DMS114 treated with DMSO at 0.1 percent for 48 hours (cell line): Measurements from ENCODE around the gene GOLGA2.

ENCODE experiments used
- DNase-seq: peaks from one replicate; lab custom pipeline; 2025; ENCODE audit not compliant: unreplicated experiment; lab: John Stamatoyannopoulos, UW

GOLGA2 gene

DNA sequence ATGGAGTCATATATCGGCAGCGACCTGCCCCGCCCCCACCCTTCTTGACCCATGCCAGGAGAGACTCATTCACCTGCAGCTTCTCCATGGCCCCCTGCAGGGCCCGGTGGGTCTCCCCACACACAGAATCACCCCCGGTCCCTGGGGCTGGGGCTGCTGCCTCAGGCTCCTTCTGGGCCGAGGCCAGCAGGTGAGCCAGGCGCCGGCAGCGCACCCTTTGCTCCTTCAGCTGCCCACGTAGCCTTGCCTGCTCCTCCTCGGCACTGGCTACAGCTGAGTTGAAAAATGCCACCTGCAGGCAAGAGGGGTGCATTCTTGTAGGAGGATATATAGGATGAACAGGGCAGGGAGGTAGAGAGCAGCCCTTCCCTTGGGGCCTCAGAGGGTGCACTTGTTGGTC, 17.9 kb downstream of the GOLGA2 start:
- no peak for DNase-seq

DNA sequence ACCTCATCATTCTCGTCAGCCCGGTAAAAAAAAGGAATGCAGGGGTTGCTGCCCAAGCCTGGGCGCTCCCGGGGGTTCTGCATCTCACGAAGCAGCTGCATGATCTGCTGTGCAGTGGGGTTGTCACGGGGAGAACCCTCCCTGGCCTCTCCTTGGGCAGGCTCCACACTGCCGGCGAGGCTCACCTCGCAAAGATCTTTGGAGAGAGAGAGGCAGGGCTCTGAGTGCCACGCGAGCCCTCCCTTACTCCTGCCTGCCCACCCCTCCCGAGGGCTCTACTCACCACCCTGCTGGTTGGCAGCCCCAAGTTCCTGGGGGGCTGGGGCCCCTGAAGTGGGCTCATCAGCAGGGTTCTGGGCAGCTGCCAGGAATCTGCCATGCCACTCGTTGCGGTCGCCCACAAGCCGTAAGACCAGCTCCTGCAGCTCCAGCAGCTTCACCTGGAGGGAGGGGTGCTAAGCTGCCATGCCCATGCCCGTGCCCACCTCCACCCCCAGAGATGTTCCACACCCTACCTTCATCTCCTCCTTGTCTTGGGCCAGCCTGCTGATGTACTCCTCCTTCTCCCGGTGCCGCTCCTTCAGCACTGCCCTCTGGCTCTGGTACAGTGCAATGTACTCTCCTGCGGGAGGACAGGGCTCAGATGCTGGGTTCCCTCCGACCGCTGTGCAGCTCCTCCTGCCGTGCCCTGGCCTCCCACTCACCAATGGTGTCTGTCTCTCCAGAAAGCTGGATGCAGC, 18.6 kb downstream of the GOLGA2 start:
- DNase-seq: no peak

DNA sequence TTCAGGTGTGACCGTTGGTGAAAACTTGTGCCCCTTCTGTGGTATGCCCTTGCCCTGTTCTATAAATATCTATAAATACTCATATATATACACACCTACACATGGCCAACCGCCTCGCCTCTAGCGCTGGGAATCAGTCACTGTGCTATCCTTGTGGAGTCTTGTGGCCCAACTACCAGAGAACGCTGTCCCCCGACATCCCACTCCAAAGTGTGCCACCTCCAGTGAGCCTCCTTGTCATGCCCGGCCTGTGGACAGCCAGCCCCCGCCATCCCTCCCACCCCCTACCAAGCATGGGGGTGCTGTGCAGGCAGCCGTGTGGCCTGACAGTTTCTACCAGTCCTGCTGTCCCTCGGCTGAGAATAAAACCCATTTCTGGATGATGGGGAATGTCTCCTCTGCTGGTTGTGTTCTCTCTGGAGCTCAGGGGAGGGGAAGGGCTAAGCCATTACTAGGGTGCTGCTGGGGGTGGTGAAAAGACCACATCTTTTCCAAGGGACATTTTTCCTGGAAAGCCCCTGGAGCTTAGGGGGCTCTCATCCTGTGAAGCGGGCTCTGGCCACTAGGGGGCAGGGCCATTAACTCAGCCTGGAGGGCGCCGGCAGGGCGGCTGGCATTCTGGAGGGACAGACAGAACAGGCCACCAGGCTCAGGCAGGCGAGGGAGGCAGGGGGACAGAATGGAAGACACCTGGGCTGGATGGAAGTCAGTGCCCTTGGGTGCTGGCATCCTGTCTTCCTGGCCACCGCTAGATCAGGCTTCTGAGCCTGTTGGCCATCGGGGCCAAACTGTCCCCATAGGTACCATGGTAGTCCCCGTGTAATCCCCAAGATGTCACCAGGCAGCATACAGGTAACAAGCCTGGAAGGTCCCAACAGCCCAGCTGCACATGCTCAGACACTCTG, 20.7 kb downstream of the GOLGA2 start:
- DNase-seq: no peak

DNA sequence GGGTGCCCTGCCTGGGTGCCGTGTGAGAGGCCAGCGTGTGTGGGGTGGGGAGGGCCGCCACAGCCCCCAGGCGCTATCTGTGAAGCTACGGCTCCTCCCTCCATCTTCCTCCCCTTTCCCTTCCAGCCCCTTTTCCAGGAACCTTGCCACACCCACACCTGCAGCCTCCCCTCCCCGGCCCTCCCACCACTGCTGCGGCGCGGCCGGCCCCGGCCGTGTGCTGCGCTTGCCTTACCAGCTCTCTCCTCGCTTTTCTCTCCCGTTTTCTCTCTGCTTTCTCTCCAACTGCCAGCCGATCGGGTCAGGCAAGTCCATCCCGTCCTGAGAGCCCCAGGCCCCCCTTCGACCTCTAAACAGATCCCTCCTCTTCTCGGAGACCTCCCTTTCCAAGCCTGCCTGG, 21.4 kb downstream of the GOLGA2 start:
- no peak for DNase-seq

DNA sequence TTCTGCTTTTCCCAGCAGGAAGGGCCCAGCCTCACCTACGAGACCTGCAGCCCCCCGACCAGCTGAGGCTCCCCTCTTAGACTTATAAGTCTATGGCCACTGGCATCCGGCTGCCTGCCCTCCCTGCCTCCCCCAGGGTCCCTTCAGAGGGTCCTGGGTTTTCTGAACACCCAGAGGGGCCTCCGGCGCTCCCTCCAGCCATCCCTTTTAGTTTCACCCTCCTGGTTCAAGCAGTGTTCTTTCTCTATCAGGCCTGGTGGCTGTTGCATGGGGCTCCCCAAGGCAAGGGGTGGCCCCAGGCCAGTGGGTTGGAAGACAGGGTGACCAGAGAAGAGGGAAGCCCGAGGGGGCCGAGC, 21.8 kb downstream of the GOLGA2 start:
- no peak for DNase-seq

DNA sequence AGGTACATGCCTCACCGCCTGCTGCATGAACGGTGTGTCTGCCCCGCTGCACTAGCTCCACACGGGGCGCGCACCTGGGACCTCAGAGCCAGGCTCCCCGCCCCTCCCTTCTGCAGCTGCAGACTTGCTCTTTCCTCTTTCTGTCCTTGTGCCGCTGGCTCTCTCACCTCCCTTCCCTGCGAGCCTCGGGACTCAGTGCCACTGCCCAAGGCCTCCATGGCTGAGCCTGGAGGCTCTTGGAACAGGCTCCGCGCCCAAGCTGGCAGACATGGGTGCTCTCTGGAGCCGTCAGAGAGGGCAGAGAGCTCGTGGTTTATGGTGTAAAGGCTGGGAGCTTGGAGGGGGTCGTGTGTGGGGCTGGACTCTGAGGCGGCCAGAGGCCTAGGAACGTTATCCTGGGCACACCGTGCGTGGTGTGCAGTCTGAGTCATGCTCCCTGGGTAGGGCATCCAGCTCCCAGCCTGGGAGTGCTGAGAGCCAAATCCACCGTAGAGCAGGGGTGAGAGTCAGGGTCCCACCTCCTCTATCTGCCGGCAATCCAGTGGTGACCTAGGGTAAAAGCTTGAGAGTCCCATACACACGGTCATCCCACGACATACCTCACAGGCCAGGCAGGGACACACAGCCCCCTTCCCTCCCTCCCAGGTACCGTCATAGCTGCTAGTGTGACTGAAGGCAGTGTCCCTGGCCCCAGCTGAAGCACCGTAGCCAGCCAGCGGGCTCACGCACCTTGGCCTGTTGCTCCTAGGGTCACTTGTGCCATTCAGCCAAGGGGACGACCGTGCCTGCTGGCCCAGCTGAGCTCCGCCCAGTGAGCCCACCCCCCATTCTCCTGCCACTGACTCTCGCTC, 22.4 kb downstream of the GOLGA2 start:
- no peak for DNase-seq

DNA sequence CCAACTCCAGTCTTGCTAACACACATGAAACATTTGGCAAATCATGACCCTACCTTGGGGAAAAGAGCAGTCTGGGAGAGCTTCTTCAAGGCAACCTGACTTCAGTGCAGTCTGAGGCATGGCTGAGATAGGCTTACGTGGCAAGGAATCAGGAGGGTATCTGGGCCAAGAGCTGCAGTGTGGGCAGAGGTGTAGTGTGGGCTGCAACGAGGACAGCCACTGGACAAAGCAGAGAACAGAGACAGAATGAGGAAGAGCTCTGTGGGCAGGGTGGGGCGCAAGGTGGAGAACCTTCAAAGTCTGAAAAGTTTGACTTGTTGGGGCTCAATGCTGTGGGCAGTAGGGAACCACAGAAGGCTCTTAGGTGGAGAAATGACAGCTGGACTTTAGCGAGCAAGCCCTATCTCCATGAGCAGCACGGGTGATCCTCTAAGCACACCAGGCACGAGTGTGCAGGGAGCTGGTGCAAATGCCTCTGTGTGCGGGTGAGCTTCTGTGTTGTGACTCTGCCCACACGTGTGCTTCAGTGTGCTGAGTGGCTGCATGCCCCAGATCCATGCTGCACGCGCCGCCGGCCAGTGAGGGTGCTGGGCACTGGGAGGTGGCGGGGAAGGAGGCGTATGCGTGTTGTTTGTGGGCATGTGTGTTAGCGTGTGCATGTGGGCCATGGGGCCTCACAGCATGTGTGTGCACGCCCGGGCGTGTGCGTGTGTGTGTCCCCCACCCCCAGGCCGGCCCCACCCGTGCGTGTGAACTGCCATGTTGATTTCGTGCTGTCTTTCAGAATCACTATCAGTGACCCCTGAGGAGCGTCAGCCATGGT, 23.3 kb downstream of the GOLGA2 start:
- no peak for DNase-seq

DNA sequence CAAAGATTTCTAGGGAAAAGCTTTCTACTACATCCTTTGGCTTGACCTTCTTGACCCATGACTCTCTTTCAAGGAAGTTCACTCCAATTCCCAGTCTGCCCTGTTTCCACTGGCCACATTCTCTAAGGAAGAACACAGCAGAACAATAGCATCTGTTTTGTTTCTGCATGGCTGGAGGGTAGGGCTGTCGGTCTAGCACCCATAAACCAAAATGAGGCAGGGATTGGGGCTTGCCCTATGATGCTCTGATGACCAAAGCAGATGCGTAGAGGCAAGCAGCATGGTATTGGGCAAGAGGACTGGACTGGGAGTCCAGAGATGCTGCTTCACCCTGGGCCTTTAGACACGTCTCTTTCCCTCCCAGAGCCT, 24.1 kb downstream of the GOLGA2 start:
- no peak for DNase-seq

DNA sequence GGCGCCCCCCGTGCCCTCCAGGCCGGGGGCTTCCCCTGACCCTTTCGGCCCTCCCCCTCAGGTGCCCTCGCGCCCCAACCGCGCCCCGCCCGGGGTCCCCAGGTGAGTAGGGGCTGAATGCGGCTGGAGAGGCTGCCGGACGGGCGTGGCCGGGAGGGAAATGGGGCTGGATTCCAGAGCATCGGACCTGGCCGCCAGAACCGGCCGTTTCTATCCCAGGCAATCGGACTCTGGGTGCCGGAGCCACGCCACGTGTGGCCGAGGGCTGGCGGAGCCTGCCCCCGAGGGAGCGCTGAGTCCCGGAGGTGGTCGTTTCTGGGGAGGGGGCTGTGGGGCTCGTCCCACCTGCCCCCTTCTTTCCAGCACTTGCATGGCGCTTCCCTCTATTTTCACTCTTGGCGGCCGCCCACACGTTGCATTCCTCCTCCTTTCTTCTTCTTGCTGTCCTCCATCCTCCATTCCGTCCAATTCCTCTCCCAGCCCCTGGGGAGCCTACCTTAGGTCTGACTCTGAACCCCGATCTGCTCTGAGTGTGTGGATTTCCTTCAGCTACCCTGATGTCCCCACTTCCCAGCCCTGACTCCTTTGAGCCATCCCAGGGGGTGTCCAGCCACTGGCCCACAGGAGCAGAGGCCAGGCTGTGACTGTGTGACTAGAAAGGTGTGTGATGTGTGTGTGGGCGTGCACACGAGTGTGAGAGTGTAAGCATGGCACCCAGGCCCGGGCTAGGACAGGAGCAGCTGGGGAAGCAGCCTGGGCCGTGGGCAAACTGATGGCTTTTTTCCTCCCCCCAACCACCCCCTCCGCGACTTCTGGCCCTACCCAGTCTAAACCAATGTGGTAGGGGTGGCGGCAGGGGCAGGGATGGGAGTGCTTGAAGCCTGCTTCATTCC, 24.7 kb downstream of the GOLGA2 start:
- no peak for DNase-seq

DNA sequence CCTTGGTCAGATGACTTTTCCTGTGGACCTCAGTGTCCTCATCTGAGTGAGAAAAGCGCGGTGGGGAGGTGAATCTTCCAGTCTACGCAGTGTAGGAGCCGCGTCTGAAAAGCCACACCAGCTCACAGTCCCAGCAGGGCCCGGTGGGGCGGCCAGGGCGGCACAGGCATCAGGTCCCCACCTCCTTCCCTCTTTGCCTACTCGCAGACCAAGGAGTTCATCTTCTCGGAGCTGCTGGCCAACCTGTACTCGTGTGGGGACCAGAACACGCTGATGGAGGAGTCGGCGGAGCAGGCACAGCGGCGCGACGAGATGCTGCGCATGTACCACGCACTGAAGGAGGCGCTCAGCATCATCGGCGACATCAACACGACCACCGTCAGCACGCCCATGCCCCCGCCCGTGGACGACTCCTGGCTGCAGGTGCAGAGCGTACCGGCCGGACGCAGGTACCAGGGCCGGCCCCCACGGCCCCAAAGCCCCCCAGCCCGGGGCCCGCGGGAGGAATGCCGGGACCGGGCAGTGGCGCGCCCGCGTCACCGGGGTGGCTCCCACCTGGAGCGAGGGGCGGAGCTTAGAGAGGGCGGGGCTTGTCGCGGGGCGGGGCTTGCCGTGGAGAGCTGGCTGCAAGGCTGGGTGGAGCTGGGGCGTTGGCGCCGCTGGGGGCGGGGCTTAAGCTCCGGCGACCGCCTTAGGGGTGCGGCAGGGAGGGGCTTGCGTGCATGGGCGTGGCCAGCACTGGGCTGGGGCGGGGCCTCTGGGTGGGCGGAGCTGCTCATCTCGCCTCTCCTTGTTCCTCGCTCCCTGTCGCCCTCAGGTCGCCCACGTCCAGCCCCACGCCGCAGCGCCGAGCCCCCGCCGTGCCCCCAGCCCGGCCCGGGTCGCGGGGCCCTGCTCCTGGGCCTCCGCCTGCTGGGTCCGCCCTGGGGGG, 25.6 kb downstream of the GOLGA2 start:
- no peak for DNase-seq

DNA sequence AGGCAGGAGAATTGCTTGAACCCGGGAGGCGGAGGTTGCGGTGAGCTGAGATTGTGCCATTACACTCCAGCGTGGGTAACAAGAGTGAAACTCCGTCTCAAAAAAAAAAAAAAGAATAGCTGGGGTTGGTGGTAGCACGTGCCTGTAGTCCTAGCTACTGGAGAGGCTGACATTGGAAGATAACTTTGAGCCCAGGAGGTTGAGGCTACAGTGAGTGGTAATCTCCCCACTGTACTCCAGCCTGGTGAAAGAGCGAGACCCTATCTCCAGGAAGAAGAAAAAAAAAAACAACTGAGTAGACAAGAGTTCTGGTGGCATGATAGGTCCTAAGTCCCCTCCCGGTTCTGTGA, 26.3 kb downstream of the GOLGA2 start:
- no peak for DNase-seq

DNA sequence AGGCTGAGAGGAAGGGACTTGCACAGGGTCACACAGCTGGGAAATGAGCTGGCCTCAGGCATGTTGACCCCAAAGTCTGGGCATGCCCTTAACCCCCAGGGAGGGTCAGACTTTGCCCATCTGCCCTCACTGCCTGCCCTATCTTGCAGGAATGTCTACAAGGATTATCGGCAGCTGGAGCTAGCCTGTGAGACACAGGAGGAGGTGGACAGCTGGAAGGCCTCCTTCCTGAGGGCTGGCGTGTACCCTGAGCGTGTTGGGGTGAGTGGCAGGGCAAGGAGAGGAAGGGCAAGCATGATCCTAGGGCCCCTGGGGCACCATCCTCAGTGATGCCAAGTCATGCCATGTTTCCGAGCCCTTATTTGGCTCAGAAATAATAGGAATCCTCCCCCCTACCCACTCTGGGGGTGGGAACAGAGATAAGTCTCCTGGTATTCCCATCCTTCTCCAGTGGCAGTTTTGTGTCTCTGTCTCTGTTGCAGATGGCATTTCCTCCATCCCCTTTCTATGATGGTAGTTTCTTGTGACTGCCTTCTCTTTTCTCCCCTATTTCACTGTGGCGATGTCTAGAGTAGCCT, 28.5 kb downstream of the GOLGA2 start:
- DNase-seq: no peak

DNA sequence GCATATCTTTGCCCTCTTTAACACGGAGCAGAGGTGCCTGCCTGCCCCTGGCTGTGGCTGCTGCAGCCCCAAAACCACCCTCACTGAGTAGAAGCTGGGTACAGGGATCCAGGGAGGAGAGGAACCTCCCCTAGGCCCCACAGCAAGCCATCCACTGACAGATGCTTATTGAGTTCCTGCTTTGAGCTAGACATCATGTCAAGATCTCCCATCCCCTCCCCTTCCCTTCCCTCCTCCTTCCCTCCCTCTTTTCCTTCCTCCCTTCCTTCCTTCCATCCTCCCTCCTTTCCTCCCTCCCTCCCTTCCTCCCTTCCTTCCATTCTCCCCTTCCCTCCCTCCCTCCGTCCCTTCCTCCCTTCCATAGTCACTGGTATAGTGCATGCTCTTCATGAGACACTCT, 29.3 kb downstream of the GOLGA2 start:
- no peak for DNase-seq

DNA sequence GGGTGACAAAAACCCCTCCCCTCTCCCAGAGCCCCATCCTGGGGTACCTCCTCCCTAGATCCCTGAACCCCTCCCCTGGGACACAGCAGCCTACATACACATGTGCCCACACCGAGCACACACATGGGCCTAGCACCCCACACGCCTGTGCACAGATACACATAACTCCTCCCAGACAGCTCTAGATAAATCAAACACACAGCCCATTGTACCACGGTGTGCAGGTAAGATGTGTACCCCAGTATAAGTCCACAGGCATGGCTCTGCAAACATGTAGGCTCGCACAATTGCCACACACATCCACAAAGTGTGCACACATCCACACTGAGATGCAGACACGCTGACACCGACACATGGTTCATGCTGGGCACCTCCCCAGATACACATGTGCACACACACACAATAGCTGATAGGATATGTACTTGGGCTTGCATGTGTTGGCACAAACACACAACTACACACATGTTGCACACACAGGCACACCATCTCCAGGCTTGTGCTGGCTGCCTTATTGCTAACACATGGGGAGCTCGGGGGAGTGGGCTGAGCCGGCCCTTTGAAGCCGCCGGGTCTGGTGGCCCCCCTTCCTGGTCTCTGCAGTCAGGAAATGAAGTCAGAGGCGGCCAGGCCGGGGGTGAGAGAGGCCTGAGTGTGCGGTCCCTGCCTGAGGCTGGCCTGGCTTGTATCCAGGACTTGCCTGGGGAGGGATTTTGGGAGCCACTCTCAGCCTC, 30.2 kb downstream of the GOLGA2 start:
- DNase-seq: no peak

DNA sequence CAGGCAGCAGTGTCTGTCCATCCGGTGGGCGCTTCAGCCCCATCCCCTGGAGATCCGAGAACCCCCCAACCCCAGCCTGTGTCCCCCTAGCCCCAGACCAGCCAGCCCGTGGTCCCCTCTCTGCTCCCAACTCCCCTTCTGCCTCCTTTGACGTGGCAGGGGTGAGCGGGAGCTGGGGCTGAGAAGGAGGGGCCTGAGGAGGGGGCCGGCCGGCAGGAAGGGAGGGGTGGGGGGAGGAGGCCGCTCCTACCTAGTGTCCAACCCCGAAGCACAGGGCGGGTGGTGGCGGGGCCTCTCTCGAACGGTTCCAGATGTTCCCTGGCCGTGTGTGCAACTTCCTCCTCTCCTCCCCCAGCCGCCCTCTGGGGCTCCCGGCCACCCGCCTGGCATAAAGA, 31.0 kb downstream of the GOLGA2 start:
- no peak for DNase-seq

DNA sequence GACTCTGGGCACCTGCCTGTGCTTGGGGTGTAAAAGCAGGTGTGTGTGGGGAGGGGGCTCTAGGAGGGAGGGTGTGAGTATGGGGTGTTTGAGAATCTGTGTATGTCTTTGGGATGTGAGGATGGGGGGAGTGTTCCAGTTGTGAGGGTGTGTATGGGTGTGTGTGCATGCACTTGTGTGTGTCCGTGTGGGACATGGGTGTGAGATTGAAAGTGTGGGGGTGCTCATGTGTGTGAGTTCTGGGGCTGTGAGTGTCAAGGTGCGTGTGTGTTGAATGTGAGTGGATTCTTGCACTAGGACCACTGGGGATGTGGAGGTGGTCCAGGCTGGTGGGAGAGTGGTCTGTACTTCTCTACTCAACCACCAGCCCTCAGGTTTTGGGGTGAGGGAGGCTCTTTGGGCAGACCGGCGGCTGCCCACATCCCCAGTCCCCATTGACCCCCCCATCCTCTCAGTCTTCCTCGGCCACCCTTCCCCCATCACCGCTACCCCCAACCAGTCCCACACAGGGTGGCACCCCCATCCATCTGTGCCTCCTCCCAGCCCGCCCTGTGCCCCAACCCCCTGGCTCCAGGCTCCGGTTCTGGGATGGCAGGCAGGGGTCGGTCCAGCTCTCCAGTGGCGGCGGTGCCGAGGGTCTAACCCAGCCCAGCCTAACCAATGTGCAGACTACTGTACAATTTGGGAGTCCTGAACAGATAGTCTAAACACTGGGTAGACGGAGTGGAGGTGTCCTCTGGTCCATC, 31.5 kb downstream of the GOLGA2 start:
- no peak for DNase-seq
